ENCODE measurements around the gene ZNF225. TPM values are rescaled to one million over a fixed set of nuclear protein-coding genes. Genes with fewer than 3 reads are reported as not detected.

ZNF225 gene
- total and polyA plus RNA-seq, 9 of the 15 experiments (the other 6 are each of a cell fraction or from before 2014, with no cell fraction given): 1.4 to 4.2 (median 2.2) TPM

GRCh38 chr19:44141191-44142058 lies 28.2 kb downstream of the ZNF225 start, which contains the start of gene ZNF234 (continued):
- TF ChIP-seq, protein P1, sequence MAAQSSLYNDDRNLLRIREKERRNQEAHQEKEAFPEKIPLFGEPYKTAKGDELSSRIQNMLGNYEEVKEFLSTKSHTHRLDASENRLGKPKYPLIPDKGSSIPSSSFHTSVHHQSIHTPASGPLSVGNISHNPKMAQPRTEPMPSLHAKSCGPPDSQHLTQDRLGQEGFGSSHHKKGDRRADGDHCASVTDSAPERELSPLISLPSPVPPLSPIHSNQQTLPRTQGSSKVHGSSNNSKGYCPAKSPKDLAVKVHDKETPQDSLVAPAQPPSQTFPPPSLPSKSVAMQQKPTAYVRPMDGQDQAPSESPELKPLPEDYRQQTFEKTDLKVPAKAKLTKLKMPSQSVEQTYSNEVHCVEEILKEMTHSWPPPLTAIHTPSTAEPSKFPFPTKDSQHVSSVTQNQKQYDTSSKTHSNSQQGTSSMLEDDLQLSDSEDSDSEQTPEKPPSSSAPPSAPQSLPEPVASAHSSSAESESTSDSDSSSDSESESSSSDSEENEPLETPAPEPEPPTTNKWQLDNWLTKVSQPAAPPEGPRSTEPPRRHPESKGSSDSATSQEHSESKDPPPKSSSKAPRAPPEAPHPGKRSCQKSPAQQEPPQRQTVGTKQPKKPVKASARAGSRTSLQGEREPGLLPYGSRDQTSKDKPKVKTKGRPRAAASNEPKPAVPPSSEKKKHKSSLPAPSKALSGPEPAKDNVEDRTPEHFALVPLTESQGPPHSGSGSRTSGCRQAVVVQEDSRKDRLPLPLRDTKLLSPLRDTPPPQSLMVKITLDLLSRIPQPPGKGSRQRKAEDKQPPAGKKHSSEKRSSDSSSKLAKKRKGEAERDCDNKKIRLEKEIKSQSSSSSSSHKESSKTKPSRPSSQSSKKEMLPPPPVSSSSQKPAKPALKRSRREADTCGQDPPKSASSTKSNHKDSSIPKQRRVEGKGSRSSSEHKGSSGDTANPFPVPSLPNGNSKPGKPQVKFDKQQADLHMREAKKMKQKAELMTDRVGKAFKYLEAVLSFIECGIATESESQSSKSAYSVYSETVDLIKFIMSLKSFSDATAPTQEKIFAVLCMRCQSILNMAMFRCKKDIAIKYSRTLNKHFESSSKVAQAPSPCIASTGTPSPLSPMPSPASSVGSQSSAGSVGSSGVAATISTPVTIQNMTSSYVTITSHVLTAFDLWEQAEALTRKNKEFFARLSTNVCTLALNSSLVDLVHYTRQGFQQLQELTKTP (IDR thresholded peaks at IDR 0.05; ENCODE audit: low read depth in 1 of 2, partially characterized antibody in 2 of 2): peak in 1 of 2 experiments; percentile 85
- TF ChIP-seq SMAD2 (IDR thresholded peaks at IDR 0.05; ENCODE audit: low read depth, low read length): no peak
- no peak for TF ChIP-seq MXD1 (CRISPR knock-in tag; IDR thresholded peaks at IDR 0.05; ENCODE audit: borderline replicate concordance, poor library complexity, severe bottlenecking)
- TF ChIP-seq ZNF444 (CRISPR knock-in tag; IDR thresholded peaks at IDR 0.05): no peak
- TF ChIP-seq ZFPM2 (CRISPR knock-in tag; IDR thresholded peaks at IDR 0.05): no peak
- peak; percentile 80; the same call in 1 of the 2 replicates for TF ChIP-seq CBX1 (IDR thresholded peaks at IDR 0.05; ENCODE audit: low read depth)
- TF ChIP-seq BRD9 (IDR thresholded peaks at IDR 0.05; ENCODE audit: low read depth, partially characterized antibody): no peak
- no peak for TF ChIP-seq CTCF (IDR thresholded peaks at IDR 0.05 in 2 of 3, conservative IDR thresholded peaks at IDR 0.05 in 1 of 3; ENCODE audit: insufficient read depth in 2 of 3, low read depth in 1 of 3, low read length in 3 of 3)
- TF ChIP-seq NR2F6 (CRISPR knock-in tag; IDR thresholded peaks at IDR 0.05): no peak
- TF ChIP-seq, protein P2, sequence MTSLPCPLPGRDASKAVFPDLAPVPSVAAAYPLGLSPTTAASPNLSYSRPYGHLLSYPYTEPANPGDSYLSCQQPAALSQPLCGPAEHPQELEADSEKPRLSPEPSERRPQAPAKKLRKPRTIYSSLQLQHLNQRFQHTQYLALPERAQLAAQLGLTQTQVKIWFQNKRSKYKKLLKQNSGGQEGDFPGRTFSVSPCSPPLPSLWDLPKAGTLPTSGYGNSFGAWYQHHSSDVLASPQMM (CRISPR knock-in tag; IDR thresholded peaks at IDR 0.05): no peak
- TF ChIP-seq ETV1 (tag; conservative IDR thresholded peaks at IDR 0.05; ENCODE audit: low read depth): peak; percentile 71
- TF ChIP-seq KHSRP (IDR thresholded peaks at IDR 0.05): no peak
- TF ChIP-seq L3MBTL2 (IDR thresholded peaks at IDR 0.05): no peak; the same call in 1 of the 2 replicates
- no peak for TF ChIP-seq SMARCA5 (IDR thresholded peaks at IDR 0.05)
- no peak for TF ChIP-seq CEBPG (CRISPR knock-in tag; IDR thresholded peaks at IDR 0.05)
- no peak for TF ChIP-seq CEBPG (tag; conservative IDR thresholded peaks at IDR 0.05 in 1 of 2, IDR thresholded peaks at IDR 0.05 in 1 of 2)
- TF ChIP-seq ZNF699 (CRISPR knock-in tag; IDR thresholded peaks at IDR 0.05; ENCODE audit: insufficient replicate concordance): no peak
- peak in 1 of 2 experiments; percentile 48; a peak in 1 of 4 replicates for TF ChIP-seq MAZ (CRISPR knock-in tag; conservative IDR thresholded peaks at IDR 0.05 in 1 of 2, IDR thresholded peaks at IDR 0.05 in 1 of 2)
- TF ChIP-seq POLR2AphosphoS2 (IDR thresholded peaks at IDR 0.05; ENCODE audit: low read length): no peak

Measured in K562 (cell line).